Thyroid gland (tissue), 4 donors: ENCODE results near the gene CDH4. TPM values are rescaled to one million over a fixed set of nuclear protein-coding genes. Genes with fewer than 3 reads are reported as not detected.

Source experiments
- DNase-seq, 2 donors: peaks; one replicate each; pipeline ENCODE4 v3.0.0-alpha.2; 2019
- H3K27ac ChIP-seq, 3 donors: fragments of 200-600 bp; sonication (generic); 1 replicate in 2 of 3; 2 replicates in 1 of 3; pipeline ENCODE4 v1.5.1; 2016 to 2019; ENCODE audit warnings: mild to moderate bottlenecking in 1 of 3, moderate library complexity in 1 of 3
- H3K27me3 ChIP-seq: fragments of 200-600 bp; sonication (generic); one replicate; pipeline ENCODE4 v1.5.1; 2019
- H3K36me3 ChIP-seq, 2 donors: fragments of 200-600 bp; sonication (generic); one replicate each; pipeline ENCODE4 v1.5.1; 2016 to 2019
- H3K4me1 ChIP-seq, 2 donors: fragments of 200-600 bp; sonication (generic); one replicate each; pipeline ENCODE4 v1.5.1; 2017 to 2019
- H3K4me3 ChIP-seq, 3 donors: fragments of 200-600 bp; sonication (generic); replicated peaks in 1 of 3; 1 replicate in 2 of 3; 2 replicates in 1 of 3; pipeline ENCODE4 v1.5.1; 2016; ENCODE audit warnings: mild to moderate bottlenecking in 1 of 3
- H3K9me3 ChIP-seq: fragments of 200-600 bp; sonication (generic); one replicate; pipeline ENCODE4 v1.5.1; 2017
- POLR2A ChIP-seq, 2 donors: fragments of 450-650 bp; IDR thresholded peaks; one replicate each; pipeline ENCODE4 v1.6.1; 2017; ENCODE audit warnings: antibody characterized with exemption in 2 of 2, mild to moderate bottlenecking in 2 of 2, moderate library complexity in 1 of 2
- WGBS, 2 donors: methylation state at CpG; one replicate each; pipeline ENCODE4 v1.1.5; 2017; 5-methylcytosine and 5-hydroxymethylcytosine counted together
- intact Hi-C: fragments of 100-400 bp; cut with DNase I; formaldehyde crosslinking; loops from one replicate; pipeline ENCODE4 v1.15.1; 2023
- total RNA-seq, 4 donors: library from RNA; depleted of rRNA; stranded (reverse); fragments of >200 nt; gene quantifications; one replicate each; pipeline ENCODE4 v1.2.3, GENCODE V29; 2016
- TF ChIP-seq, protein P1 (sequence below), 6 experiments: fragments of 200-600 bp in 3 of 6; fragments of 450-650 bp in 3 of 6; sonication (generic) in 3 of 6; IDR thresholded peaks; one replicate each; pipeline ENCODE4 v1.5.1; 2016 to 2019; ENCODE audit warnings: antibody characterized with exemption in 6 of 6, mild to moderate bottlenecking in 2 of 6, inconsistent platforms in 1 of 6, moderate library complexity in 1 of 6

CDH4 gene
- total RNA-seq, 4 donors from 2014 or later = 0.22 to 0.29 (median 0.29) TPM; not detected in 1

DNA sequence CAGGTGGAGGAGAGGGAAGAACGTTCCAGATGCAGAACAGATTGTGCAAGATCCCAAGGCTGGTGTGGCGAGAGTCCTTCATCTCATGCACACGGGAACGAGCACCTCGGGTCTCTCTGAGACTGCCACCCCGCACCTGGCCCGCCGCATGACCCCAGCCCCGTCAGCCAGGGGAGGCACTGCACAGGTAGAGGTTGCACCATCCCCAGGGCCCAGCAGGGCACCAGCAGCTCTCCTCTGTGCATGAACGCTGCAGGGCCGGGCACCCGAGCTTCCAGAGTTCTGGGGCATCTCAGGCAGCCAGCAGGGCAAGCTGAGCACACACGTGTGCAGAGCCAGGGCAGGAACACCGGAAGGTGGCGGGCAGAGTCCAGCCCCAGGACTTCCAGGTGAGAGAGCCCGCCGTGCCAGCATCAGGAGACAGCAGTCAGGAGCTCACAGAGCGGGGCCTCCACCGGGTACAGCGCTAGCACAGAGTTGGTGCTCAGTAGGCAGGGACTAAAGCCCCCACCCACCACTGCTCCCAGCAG, 620.4 kb downstream of the CDH4 start:
- no peak for TF ChIP-seq POLR2A (IDR thresholded peaks at IDR 0.05)
- TF ChIP-seq, protein P1, sequence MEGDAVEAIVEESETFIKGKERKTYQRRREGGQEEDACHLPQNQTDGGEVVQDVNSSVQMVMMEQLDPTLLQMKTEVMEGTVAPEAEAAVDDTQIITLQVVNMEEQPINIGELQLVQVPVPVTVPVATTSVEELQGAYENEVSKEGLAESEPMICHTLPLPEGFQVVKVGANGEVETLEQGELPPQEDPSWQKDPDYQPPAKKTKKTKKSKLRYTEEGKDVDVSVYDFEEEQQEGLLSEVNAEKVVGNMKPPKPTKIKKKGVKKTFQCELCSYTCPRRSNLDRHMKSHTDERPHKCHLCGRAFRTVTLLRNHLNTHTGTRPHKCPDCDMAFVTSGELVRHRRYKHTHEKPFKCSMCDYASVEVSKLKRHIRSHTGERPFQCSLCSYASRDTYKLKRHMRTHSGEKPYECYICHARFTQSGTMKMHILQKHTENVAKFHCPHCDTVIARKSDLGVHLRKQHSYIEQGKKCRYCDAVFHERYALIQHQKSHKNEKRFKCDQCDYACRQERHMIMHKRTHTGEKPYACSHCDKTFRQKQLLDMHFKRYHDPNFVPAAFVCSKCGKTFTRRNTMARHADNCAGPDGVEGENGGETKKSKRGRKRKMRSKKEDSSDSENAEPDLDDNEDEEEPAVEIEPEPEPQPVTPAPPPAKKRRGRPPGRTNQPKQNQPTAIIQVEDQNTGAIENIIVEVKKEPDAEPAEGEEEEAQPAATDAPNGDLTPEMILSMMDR (IDR thresholded peaks at IDR 0.05) = no peak
- Histone ChIP-seq H3K36me3 (no peaks in the 10 kb centered on the region), H3K9me3 (no peaks in the 10 kb centered on the region), H3K4me1 (no peaks in the 10 kb centered on the region), H3K27ac (no peak overlapping the region), H3K4me3 (no peak overlapping the region), H3K27me3 (no peaks in the 10 kb centered on the region)
- no peak for DNase-seq
- 88 to 92% methylated on average over 16 to 19 of the region's 20 CpGs for WGBS, 2 donors
- intact Hi-C loops = no loop called here

DNA sequence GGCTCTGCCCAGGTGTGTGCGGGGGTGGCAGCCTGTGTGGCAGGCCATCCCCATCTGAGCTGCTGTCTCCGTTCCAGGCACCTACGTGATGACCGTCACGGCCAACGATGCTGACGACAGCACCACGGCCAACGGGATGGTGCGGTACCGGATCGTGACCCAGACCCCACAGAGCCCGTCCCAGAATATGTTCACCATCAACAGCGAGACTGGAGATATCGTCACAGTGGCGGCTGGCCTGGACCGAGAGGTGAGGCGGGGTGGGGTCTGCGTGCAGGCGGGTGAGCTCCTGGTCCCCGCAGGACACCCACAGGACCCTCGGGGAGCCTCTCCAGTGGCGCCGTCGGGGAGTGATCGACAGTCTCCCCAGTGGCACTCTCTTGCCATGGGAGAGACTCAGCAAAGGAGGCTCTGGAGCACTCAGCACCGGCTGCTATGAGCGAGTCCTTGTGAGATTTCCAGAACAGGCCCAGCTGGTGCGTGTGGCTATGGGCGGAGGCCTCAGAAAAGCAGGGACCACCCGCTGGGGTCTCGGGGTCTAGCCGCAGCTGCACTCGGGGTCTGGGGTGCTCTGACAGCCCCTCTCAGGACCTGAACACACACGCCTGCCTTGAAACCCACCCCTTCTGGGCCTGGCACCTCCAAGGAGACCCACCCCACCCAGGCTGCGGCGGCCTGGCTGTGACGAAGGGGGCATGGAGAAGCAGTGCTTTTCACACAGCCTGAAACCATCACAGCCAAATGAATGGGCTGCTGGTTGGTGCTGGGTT, 621.8 kb downstream of the CDH4 start:
- DNase-seq = no peak
- intact Hi-C loops = no loop called here
- TF ChIP-seq, protein P1 (IDR thresholded peaks at IDR 0.05) = no peak
- no peak for TF ChIP-seq POLR2A (IDR thresholded peaks at IDR 0.05)
- H3K4me1 ChIP-seq = no peaks in the 10 kb centered on the region
- no peak overlapping the region for H3K27ac ChIP-seq
- 90 to 100% methylated on average over 11 to 22 of the region's 38 CpGs for WGBS, 2 donors
- H3K27me3 ChIP-seq = no peaks in the 10 kb centered on the region
- H3K4me3 ChIP-seq = no peak overlapping the region
- no peaks in the 10 kb centered on the region for H3K9me3 ChIP-seq
- no peaks in the 10 kb centered on the region for H3K36me3 ChIP-seq

DNA sequence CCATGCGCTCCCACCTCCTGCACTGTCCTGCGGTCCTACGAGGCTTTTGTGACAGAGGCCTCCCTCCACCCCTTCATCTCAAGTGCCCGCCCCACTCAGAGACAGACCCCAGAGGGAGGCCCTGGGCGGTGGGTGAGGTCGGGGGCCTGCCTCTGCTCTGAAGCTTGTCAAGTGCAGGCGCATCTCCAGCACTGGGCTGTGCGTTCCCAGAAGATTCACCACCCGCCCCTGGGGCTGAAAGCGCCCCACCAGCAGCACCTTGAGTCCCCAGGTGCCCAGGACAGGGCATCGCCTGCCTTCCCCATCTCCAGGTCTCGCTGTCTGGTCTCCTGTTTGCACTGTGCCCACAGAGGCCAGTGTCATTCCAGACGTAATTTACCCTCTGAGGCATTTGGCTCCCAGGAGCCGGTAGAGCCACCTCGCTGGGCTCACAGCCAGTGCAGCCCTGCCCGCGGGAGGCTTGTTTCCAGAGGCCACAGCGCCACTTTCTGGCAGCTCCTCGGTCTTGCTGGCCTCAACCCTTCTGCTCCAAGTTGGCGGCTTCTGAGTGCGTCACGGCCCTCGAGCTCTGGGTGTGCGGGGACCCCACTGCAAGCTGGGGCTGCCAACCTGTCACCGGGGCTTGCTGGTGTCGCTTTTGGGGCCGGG, 622.5 kb downstream of the CDH4 start:
- H3K4me1 ChIP-seq = no peaks in the 10 kb centered on the region
- WGBS, 2 donors = 31 to 65% methylated on average over 8 to 17 of the region's 27 CpGs
- no peak for DNase-seq
- H3K36me3 ChIP-seq = no peaks in the 10 kb centered on the region
- intact Hi-C loops = no loop called here
- no peak overlapping the region for H3K4me3 ChIP-seq
- H3K9me3 ChIP-seq = no peaks in the 10 kb centered on the region
- no peak overlapping the region for H3K27ac ChIP-seq
- no peaks in the 10 kb centered on the region for H3K27me3 ChIP-seq
- no peak for TF ChIP-seq POLR2A (IDR thresholded peaks at IDR 0.05)

DNA sequence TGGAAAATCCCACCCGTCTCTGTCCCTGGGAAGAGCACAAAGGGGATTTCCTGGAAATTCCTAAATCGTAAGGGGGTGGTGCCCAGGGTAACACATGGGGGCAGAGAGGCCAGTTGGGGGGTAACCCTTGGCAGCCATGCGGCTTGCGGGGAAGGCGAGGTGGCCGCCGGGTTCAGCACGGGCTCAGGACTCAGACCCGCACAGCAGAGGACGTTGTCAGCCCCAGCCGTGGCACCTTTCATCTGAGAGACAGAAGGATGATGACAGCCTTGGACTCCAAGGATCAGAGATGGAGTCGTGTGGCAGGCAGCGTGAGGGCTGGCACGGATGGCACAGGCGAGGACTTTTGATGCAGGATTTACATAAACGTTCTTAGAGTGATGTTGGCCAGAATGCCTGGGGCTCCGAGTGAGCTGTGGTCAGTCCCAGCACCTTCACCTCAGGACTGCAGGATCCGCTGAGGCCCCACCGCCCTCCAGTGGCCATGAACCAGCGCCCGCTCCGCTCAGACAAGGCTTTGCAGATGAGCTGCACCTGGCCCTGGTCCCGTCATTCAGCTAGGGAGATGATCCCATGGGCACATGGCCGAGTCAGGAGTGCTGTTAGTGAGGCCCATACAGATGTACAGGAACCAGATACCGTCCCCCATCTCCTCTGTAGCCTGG, 623.3 kb downstream of the CDH4 start:
- Histone ChIP-seq H3K36me3 (no peaks in the 10 kb centered on the region), H3K4me1 (no peaks in the 10 kb centered on the region), H3K4me3 (no peak overlapping the region), H3K27ac (no peak overlapping the region), H3K9me3 (no peaks in the 10 kb centered on the region), H3K27me3 (no peaks in the 10 kb centered on the region)
- TF ChIP-seq POLR2A (IDR thresholded peaks at IDR 0.05) = no peak
- TF ChIP-seq, protein P1 (IDR thresholded peaks at IDR 0.05) = no peak
- WGBS, 2 donors = 73% methylated on average over 18 to 19 of the region's 25 CpGs
- DNase-seq = no peak
- intact Hi-C loops = no loop called here

DNA sequence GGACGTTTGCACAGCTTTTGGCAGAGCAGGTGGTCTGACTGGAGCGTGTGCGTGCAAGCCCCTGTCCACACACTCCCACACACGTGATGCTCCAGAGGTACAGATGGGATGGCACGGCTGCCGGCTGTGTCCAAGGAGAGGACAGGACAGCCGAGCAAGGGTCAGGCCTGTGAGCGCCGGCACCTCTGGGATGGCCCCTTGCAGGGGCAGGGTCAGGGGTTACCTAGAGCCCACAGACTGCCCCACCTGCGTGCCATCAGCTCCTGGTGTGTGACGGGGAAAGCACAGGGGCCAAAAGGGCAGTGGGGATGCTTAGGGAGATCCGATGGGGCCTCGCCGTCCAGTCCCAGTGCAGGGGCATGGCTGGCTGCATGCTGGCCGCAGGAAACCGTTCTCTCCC, 623.9 kb downstream of the CDH4 start:
- TF ChIP-seq POLR2A (IDR thresholded peaks at IDR 0.05) = no peak
- TF ChIP-seq, protein P1 (IDR thresholded peaks at IDR 0.05) = no peak
- Histone ChIP-seq H3K9me3 (no peaks in the 10 kb centered on the region), H3K27me3 (no peaks in the 10 kb centered on the region), H3K4me1 (no peaks in the 10 kb centered on the region), H3K27ac (no peak overlapping the region), H3K4me3 (no peak overlapping the region), H3K36me3 (no peaks in the 10 kb centered on the region)
- intact Hi-C loops = no loop called here
- 81 to 88% methylated on average over 9 to 12 of the region's 16 CpGs for WGBS, 2 donors
- DNase-seq = no peak
